ENCODE measurements around the gene CACNB4. TPM values are rescaled to one million over a fixed set of nuclear protein-coding genes. Genes with fewer than 3 reads are reported as not detected.
"Not testable (repeated sequence)": the region's sequence is repeated elsewhere in the genome, so short reads cannot be mapped to it uniquely, and the experiment has no call there.

Gene CACNB4
- total RNA-seq, 2 donors from 2014 or later = 5.6 to 13.8 TPM

GRCh38 chr2:152012697-152013096 is 86.1 kb downstream of the CACNB4 start:
- no peaks in the 10 kb centered on the region for H3K36me3 ChIP-seq
- H3K27ac ChIP-seq = no peak overlapping the region
- H3K4me1 ChIP-seq (ENCODE audit: control insufficient read depth in 1 of 2, low read depth in 2 of 2) = no peaks in the 10 kb centered on the region
- TF ChIP-seq CTCF (IDR thresholded peaks at IDR 0.05) = no peak
- DNase-seq (ENCODE audit: low spot score) (no peak), ATAC-seq (ENCODE audit: insufficient number of reproducible peaks, low FRiP score, low read depth) (no peak)
- no peaks in the 10 kb centered on the region for H3K27me3 ChIP-seq (replicated peaks; ENCODE audit: insufficient read depth)
- H3K9me3 ChIP-seq = no peaks in the 10 kb centered on the region
- no peak overlapping the region for H3K4me3 ChIP-seq

GRCh38 chr2:152011724-152012123 is 87.1 kb downstream of the CACNB4 start:
- H3K4me1 ChIP-seq (ENCODE audit: control insufficient read depth in 1 of 2, low read depth in 2 of 2) = no peaks in the 10 kb centered on the region
- H3K4me3 ChIP-seq = no peak overlapping the region
- no peak for TF ChIP-seq CTCF (IDR thresholded peaks at IDR 0.05)
- H3K9me3 ChIP-seq = no peaks in the 10 kb centered on the region
- ATAC-seq (ENCODE audit: insufficient number of reproducible peaks, low FRiP score, low read depth) (no peak), DNase-seq (ENCODE audit: low spot score) (no peak)
- no peaks in the 10 kb centered on the region for H3K36me3 ChIP-seq
- no peak overlapping the region for H3K27ac ChIP-seq
- no peaks in the 10 kb centered on the region for H3K27me3 ChIP-seq (replicated peaks; ENCODE audit: insufficient read depth)

GRCh38 chr2:152005607-152006006 is 93.2 kb downstream of the CACNB4 start:
- H3K9me3 ChIP-seq = no peaks in the 10 kb centered on the region
- DNase-seq (ENCODE audit: low spot score) = no peak
- no peak for ATAC-seq (ENCODE audit: insufficient number of reproducible peaks, low FRiP score, low read depth)
- H3K4me1 ChIP-seq (ENCODE audit: control insufficient read depth in 1 of 2, low read depth in 2 of 2) = peaks cover 5 to 12% of the 10 kb centered on the region in 2 donors
- no peaks in the 10 kb centered on the region for H3K36me3 ChIP-seq
- TF ChIP-seq CTCF (IDR thresholded peaks at IDR 0.05) = no peak
- H3K27ac ChIP-seq = no peak overlapping the region
- no peak overlapping the region for H3K4me3 ChIP-seq
- H3K27me3 ChIP-seq (replicated peaks; ENCODE audit: insufficient read depth) = no peaks in the 10 kb centered on the region

GRCh38 chr2:152003283-152003682 is 95.6 kb downstream of the CACNB4 start:
- H3K27ac ChIP-seq = peak overlapping the region in 1 of 2 donors; percentile 66
- not testable (repeated sequence) for H3K36me3 ChIP-seq; H3K9me3 ChIP-seq; DNase-seq (ENCODE audit: low spot score); H3K27me3 ChIP-seq (replicated peaks; ENCODE audit: insufficient read depth)
- ATAC-seq (ENCODE audit: insufficient number of reproducible peaks, low FRiP score, low read depth) = peak; percentile 31
- H3K4me3 ChIP-seq = peak overlapping the region; percentile 34
- peaks cover 5 to 16% of the 10 kb centered on the region in 2 donors for H3K4me1 ChIP-seq (ENCODE audit: control insufficient read depth in 1 of 2, low read depth in 2 of 2)

GRCh38 chr2:151999053-151999452 is 99.8 kb downstream of the CACNB4 start:
- TF ChIP-seq CTCF (IDR thresholded peaks at IDR 0.05) = peak; percentile 55
- Histone ChIP-seq H3K4me3 (no peak overlapping the region), H3K9me3 (no peaks in the 10 kb centered on the region), H3K27me3 (replicated peaks; ENCODE audit: insufficient read depth) (no peaks in the 10 kb centered on the region), H3K36me3 (no peaks in the 10 kb centered on the region), H3K4me1 (ENCODE audit: control insufficient read depth in 1 of 2, low read depth in 2 of 2) (peaks cover 21 to 41% of the 10 kb centered on the region in 2 donors), H3K27ac (no peak overlapping the region)
- no peak for ATAC-seq (ENCODE audit: insufficient number of reproducible peaks, low FRiP score, low read depth)
- no peak for DNase-seq (ENCODE audit: low spot score)
